NB4 (cell line): ENCODE data around the gene GPR183.

Source experiments
- DNase-seq: peaks from one replicate; pipeline ENCODE4 v3.0.0; 2010; ENCODE audit warnings: low read depth
- H3K4me3 ChIP-seq: one replicate; pipeline ENCODE4 v1.5.1; 2011; ENCODE audit warnings: mild to moderate bottlenecking, low read depth, low read length, moderate library complexity
- MAX ChIP-seq: IDR thresholded peaks from 2 replicates; pipeline ENCODE4 v1.6.1; 2011; ENCODE audit warnings: low read depth, low read length
- MYC ChIP-seq: IDR thresholded peaks from 2 replicates; pipeline ENCODE4 v1.6.1; 2011; ENCODE audit warnings: low read depth, low read length
- POLR2A ChIP-seq: IDR thresholded peaks from 2 replicates; pipeline ENCODE4 v1.6.1; 2011; ENCODE audit warnings: mild to moderate bottlenecking; ENCODE audit not compliant: insufficient read length; ENCODE audit errors: extremely low read depth
- TF ChIP-seq, protein P1 (sequence below): IDR thresholded peaks from one replicate; pipeline ENCODE4 v1.5.1; 2012; ENCODE audit warnings: low read depth, low read length

Gene GPR183

DNA sequence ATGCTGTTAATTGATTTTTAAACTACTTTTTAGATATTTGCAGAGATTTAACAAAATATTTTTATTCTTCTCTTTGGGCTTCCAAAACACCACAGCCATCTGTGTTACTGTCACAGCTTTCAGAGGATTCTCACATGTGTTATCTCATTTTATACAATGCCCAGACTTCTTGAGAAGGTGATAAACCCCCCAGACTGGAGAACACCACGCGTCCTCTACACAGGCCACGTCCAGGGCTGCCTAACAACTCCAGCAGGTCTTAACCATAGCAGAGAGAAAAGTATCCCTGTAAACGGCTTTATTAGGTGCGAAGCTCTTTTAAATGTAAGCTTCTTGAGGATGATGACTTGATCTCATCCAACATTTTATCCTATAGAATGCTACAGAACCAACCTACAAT is 2.0 kb downstream of the GPR183 start:
- DNase-seq, result no peak
- no peak overlapping the region for H3K4me3 ChIP-seq
- TF ChIP-seq, protein P1, sequence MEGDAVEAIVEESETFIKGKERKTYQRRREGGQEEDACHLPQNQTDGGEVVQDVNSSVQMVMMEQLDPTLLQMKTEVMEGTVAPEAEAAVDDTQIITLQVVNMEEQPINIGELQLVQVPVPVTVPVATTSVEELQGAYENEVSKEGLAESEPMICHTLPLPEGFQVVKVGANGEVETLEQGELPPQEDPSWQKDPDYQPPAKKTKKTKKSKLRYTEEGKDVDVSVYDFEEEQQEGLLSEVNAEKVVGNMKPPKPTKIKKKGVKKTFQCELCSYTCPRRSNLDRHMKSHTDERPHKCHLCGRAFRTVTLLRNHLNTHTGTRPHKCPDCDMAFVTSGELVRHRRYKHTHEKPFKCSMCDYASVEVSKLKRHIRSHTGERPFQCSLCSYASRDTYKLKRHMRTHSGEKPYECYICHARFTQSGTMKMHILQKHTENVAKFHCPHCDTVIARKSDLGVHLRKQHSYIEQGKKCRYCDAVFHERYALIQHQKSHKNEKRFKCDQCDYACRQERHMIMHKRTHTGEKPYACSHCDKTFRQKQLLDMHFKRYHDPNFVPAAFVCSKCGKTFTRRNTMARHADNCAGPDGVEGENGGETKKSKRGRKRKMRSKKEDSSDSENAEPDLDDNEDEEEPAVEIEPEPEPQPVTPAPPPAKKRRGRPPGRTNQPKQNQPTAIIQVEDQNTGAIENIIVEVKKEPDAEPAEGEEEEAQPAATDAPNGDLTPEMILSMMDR, result no peak
- no peak for TF ChIP-seq MYC

DNA sequence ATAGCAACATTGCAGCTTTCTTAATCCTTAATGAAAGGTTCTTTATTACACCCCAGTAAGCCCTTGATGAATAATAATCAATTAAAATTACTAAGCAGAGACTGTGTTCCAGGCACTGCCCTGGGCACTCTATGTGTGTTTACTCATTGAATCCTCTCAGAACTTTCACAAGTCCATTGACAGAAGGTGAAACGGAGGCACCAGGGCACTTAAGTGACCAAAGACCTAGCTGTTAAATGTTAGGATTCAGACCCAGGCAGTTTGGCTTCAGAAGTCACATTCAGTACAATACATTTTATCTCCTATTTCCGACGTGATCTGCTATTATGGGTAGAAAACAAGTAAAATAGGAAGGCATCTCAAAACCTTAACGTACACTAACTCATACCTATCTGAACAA is 2.7 kb downstream of the GPR183 start:
- DNase-seq, result no peak
- H3K4me3 ChIP-seq, result no peak overlapping the region
- TF ChIP-seq, protein P1, result no peak
- TF ChIP-seq MAX (no peak), POLR2A (no peak)

- no peak for TF ChIP-seq POLR2A
- no peak for TF ChIP-seq MYC
- TF ChIP-seq, protein P1, result no peak
- TF ChIP-seq MAX, result no peak
- DNase-seq, result peak; percentile 67
- H3K4me3 ChIP-seq, result no peak overlapping the region
Observed at GRCh38 chr13:99303863-99304521, 3.2 kb downstream of the GPR183 start.

DNA sequence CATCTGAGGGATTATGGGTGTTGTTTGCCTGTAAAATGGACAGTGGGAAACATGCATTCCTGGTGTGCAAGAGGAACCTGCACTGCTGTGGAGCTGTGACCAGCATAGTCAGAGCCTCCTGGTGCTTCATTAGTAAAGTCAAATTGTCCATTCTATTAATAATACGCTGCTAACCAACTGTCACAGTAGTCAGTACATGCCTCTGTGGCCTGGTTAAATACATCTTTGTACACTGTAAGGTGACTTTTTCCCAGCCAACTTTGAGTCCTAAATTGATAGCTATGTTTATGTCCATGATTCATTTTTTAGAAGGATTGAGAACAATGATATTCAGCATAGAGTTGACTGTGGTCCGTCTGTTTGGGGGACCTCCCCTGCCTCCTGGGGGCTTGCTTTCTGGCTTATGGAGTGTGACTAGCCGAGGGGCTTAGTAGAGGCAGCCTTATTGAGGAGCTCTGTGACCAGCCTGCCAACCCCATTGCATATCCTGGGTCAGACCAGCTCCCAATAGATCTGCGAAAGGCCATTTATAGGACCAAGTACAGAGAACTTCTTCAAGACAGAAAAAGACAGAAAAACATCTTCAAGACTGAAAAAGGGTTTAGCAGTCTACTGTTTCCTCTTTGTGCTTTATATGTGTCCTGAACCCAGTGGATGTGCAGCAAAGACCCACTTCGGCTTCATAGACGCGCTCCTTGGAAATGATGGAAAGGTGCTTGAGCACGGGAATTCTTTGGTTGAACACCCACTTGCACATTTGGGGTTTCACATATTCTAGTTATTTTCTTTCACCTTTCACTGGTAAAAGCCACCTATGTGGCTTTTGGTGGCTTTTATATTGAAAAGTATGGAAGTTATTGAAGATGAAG is 4.3 kb downstream of the GPR183 start:
- TF ChIP-seq POLR2A, result no peak
- no peak overlapping the region for H3K4me3 ChIP-seq
- DNase-seq, result no peak

GRCh38 chr13:99301913-99302636 is 5.1 kb downstream of the GPR183 start:
- DNase-seq, result no peak
- TF ChIP-seq MAX (no peak), MYC (no peak), POLR2A (no peak)
- TF ChIP-seq, protein P1, result no peak
- H3K4me3 ChIP-seq, result no peak overlapping the region

DNA sequence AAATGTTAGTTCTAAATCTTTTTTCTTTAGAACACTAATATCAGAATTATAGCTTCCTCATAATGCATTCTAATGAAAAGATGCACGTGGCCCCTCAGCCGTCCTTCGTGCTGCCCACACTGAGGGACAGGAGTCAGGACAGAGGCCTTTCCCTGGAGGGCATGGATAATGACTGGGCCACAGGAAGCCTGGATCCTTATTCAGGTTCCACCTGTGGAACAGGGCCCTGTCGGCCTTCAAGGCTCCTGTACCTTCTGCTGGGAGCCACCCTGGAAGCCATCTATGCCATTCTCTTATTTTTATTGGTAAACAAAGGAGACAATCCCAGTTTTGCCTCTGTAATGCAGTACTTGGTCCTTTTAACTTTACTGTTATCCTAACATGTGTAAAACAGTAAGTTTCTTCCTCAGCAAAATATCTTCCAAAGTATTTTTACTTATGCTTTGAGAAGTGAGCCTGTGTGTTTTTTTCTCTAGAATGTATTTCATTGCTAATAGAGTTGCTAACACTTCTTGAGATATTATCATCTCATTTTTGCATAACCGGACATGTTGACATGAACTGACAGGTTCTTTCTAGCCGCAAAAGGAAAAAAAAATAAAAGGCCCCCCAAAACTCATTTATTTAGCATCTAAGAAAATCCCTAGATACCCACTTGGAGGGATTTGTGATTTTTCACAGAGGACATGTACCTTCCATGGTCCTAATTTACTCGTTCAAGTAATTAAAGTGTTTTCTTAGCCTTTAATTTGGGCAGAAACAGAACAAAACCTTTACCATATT is 6.0 kb downstream of the GPR183 start:
- no peak overlapping the region for H3K4me3 ChIP-seq
- TF ChIP-seq, protein P1, result no peak
- no peak for TF ChIP-seq POLR2A
- no peak for TF ChIP-seq MAX
- no peak for TF ChIP-seq MYC
- DNase-seq, result no peak
